HG02588 (cell line): ENCODE data around the gene CYP46A1.

Experiments used
- ATAC-seq: cut with Tn5 transposase; IDR thresholded peaks from one replicate; pipeline ENCODE4 v1.9.1; 2021; ENCODE audit warnings: mild to moderate bottlenecking, moderate library complexity; ENCODE audit not compliant: unreplicated experiment

Gene CYP46A1

DNA sequence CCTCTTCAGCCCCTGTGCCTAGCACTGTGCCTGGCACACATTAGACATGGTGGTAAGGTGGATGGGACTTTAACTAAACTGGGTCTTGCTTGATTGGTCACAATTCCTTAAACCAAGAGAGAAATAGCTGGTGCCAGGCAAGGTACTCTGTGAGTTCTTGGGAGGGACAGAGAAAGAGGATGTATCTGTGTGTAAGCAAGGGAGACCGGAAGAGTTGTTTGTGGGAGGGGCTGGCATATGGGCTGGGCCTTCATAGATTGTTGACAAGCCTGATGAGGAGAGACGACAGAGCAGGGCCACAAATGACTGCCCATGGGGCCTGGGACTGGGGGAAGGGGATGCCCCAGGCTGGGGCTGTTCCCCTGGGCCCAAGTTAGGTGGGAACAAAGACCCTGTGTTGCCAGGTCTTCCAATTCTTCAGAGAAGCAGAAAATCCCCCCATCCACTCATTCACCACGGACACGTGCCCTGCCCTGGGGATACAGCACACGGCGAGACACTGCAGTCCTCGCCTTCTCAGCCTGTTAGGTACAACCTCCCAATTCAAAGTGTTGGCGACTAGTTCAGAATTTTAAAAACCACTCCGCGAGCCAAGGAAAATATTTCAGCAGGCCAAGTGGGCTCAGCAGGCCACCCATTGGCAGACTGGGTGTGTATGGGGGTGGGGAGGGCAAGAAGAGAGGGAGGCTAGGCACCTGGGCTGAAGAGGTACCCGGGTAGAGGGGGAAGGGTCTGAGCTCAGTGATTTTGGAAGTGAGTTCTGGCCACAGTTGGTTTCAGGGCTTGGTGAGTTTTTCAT, 11.4 kb upstream of the CYP46A1 start:
- no peak for ATAC-seq

DNA sequence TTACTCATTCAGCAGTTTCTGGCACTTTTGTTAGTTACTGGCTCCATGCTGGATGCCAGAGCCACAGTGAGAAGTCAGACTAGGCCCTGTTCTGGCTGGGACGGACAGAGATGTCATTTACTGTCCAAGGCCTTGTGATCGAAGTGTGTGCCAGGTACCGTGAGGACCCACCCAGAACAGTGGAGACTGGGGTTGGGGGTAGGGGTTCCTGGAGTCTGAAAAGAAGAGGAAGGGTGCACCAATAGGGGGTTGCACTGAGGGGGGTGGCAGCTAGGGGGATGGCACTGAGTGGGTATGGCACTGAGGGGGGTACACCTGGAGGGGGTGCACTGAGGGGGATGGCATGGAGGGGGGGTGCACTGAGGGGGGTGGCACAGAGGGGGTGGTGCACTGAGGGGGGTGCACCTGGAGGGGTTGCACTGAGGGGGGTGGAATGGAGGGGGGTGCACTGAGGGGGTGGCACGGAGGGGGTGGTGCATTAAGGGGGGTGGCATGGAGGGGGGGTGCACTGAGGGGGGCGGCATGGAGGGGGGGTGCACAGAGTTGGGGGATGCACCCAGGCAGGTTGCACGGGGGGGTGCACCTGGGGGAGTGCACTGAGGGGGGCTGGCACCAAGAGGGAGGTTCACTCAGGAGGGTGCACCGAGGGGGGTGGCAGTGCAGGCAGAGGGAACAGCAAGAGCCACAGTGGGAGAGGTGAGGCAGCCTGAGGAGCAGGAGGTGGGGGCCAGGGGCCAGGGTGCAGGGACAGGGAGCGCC, 10.6 kb upstream of the CYP46A1 start:
- ATAC-seq: no peak

DNA sequence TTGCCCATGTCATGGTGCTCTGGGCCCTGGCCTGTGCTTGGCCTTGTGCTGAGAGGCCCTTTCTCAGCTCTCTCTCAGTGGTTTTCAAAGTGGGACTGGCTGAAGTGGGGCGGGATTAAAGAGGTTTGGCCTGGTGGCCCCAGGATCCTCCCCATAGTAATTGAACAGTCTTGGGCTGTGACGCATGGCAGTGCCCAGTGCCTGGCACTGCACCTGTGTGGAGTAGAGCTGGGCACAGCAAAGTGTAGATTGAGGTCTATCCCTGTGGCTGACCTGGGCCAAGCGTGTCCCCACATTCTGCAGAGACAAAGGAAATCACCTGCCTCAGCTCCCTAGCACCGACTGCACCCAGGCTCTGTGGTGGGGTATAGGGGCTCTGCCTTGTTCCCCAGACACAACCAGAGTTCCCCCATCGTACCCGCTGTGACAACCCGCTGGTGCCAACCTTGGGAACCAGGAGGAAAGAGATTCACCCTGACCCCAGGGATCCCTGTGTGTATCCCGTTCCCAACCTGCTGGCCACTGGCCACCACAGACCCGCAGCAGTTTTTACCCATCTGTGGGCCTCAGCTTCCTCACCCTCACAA, 9.9 kb upstream of the CYP46A1 start:
- ATAC-seq: no peak

DNA sequence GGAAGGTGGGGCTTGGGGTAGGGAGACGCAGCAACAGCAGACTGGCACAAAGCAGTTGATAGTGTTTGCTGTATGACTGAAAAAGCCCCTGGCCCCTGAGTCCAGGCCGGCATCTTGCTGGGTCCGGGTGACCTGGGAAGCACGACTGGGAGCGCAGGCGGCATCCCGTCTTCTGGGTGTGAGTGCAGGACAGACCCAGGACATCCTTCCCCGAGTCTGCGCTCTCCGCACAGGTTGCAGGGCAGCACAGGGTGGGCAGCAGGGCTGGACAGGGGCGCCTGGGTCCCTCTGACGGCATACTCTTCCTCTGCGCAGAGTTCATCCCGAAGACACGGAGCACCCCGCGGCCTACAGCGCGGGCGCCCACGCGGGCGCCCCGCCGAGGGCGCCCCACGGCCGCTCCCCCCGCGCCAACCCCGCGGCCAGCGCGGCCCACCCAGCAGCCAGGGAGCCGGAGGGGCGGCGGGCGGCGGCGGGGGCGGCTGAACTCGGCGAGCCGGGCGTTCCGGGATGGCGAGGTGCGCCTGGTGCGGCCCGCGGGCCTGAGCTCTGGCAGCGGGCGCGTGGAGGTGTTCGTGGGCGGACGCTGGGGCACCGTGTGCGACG, 9.2 kb upstream of the CYP46A1 start:
- no peak for ATAC-seq

DNA sequence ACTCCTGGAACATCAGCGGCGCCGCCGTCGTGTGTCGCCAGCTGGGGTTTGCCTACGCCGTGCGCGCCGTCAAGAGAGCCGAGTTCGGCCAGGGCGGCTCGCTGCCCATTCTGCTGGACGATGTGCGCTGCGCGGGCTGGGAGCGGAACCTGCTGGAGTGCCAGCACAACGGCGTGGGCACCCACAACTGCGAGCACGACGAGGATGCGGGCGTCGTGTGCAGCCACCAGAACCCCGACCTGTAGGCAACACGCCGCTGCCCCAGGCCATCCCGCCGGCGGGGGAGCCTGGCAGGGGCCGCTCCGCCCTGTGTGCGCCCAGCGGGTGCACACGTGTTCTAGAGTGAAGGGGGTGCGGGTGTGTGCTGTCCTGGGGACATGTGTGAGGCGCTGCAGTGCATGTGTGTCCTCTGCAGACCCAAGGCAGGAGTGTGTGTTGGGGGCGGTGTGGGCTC, 8.7 kb upstream of the CYP46A1 start:
- ATAC-seq: no peak

DNA sequence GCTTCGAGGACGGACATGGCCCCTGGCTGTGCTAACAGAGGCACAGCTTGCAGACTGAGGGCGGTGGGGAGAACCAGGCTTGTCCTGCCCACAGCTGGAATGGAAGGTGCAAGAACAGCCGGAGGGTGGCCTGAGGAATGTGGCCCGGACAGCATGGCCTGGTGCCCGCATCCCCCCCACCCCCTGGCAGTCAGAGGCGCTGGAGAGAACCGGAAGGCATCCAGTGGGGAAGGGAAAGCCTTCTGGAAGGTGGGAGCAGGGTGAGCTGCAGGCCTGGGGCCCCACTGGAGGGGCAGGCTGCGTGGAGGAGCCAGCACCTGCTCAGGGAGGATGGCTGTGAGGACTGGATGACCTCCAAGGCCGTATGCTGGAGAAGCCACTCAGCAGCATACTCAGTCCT, 8.1 kb upstream of the CYP46A1 start:
- no peak for ATAC-seq

DNA sequence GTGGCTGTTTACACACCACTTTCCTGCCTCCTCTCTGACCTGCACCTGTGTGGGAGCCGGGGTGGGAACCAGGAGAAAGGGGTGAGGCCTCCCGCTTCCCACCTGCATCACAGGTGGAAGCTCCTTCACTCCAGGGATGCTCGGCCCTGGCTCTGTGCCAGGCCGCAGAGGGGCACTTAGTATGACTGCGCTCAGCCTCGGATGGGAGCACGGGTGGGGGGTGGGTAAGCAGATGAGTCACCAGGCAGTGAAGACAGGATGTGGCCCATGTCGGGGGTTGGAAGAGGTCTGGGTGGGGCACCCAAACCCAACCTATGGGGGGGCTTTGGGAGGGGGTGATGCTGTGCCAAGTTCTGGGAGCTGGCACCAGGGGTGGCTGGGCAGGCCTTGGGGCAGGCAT, 7.4 kb upstream of the CYP46A1 start:
- no peak for ATAC-seq

DNA sequence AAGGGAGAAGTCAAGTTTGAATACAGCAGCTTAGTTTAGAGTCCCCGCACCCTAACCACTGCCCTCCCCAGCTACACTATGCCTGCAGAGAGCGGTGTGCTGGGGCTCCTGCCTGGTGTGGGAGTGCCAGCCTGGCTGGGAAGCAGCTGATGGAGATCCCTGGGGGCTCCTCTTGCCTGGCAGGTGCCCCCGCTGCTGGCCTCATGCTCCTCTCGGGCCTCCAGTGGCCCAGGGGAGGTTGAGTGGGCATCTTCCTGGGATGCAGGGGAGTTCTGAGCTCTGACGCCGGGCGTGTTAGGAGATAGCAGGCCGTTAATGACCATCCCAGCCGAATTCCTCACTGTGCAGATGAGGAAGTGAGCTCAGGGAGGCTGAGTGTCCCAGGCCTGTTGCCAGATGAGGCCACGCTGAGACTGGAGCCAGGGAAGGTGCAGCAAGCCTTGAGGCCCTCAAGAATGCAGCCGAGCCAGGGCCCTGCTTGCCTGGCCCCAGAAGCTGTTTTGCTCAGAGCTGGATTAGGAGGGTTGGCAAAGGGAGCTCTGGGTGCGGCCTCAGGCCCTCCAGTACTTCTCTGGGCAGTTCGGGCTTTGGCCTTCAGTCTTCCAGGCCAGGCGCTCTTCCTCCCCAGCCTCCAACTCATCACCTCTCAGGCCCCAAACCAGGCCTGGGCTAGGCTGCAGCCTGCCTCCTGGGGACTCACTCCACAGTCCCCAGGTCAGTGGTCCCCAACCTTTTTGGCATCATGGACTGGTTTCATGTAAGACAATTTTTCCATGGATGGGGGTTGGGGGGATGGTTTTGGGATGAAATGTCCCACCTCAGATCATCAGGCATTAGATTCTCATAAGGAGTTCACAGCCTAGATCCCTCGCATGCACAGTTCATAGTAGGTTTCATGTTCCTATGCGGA, 6.6 kb upstream of the CYP46A1 start:
- ATAC-seq: no peak

DNA sequence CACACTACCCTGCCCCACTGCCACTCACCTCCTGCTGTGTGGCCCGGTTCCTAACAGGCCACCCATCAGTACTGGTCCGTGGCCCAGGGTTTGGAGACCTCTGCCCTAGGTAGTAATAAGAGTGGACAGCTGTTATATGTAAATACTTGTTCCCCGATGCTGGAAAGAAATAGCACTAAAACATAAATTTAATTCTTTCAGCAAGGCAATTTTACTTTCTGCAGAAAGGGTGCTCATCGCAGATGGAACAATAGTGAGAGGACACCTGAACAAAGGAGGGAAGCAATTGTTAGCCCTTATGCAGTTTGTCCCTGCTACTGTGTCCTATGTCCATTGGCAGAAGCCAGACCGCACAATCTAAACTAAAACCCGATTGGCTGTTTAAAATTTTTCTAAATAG, 5.9 kb upstream of the CYP46A1 start:
- no peak for ATAC-seq

DNA sequence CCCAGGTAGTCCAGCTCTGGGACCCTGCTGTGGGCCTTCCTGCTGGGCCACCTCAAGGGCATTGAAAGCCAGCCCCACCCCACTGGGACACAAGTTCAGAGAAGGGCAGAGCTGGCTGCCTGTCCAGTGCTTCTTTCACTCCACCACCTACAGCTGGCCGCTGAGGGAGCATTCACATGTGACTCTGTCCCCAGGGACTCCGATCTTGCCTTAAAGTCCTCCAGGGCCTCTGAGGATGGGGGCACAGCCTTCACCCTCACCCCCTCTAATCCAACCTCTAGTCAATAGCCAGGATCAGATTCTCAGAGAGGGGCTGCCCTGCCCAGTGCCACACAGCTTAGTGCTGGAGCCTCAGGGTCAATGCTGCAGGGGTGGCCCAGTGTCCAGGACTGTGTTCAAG, 5.0 kb upstream of the CYP46A1 start:
- no peak for ATAC-seq

DNA sequence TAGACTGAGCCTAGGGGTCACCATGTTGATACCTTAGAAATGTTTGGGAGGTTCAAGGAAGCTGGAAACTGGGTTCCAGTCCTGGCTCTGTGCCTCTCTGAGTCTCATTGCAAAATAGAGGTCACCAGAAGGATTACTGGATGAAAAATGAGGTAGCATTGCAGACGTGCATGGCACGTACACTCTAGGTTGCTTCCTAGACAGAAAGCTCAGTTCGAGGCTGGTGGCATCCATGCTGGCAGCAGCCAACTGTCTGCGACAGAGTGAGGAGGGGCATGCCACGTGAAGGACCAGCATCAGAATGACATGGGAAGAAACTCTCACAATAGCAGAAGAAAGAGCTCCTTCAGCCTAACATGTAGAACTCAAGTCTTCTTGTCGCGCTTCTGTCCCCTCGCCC, 4.6 kb upstream of the CYP46A1 start:
- ATAC-seq: no peak

DNA sequence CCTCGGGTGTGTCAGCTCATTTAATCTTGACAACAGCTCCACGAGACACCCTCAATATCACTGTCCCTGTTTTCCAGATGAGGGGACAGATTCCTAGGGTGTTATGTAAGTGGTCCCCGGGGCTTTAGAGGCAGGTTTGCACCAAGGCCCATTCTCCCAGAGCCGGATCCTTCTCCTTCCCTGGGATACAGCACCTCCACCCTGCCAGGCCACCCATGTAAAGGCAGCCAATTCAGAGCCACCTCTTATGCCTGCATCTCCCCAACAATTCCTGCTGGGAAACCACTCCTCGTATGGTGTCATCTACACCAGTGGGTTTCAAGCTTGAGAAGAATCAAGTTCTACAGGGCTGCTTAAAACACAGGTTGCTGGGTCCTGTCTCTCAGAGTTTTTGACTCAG, 4.1 kb upstream of the CYP46A1 start:
- ATAC-seq: no peak

DNA sequence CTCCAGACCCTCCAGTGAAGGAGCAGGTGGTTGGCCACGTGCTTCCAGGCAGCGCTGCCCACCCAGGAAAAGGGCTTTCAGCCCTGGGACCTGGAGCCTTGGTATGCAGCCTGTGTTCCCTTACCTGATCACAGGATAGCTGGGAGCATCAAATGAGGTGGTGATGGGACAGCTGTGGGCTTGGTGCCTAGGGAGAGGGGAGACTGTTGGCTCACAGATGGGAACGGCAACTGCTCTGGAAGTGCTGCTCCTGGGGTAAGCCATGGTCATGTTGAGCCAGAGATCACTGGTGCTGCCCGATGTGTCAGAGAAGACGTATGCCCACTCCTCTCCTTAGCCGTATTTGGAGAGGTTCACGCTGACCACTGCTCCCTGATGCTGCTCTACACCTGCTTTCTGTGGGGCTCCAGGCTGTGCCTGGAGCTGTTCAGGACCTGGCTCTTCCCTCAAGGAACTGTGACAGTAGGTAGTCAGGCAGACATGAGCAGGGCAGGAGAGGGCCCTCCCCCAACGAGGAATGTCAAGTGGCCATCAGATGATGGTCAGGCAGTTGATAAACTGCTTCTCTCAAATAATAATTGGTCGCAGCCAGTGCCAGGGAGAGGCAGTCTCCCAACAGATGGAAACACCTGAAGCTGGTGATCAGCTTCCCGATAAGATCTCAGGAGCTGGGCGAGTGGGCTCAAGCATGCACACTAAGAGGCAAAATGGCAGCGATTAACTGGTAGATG, 2.8 kb upstream of the CYP46A1 start:
- no peak for ATAC-seq

DNA sequence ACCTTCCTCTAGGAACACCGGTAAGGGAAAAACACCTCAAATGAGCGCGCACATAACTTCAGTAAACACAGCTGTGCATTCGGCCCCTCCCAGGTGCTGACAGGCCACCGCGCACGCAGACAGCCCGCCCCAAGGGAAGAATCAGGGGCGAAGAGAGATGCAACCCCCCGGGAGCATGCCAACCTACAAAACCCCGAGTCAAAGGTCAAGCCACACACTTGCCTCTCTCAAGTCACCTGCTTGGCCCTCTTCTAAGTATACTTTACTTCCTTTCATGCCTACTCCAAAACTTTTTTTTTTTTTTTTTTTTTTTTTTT, 2.3 kb upstream of the CYP46A1 start:
- ATAC-seq: no peak

DNA sequence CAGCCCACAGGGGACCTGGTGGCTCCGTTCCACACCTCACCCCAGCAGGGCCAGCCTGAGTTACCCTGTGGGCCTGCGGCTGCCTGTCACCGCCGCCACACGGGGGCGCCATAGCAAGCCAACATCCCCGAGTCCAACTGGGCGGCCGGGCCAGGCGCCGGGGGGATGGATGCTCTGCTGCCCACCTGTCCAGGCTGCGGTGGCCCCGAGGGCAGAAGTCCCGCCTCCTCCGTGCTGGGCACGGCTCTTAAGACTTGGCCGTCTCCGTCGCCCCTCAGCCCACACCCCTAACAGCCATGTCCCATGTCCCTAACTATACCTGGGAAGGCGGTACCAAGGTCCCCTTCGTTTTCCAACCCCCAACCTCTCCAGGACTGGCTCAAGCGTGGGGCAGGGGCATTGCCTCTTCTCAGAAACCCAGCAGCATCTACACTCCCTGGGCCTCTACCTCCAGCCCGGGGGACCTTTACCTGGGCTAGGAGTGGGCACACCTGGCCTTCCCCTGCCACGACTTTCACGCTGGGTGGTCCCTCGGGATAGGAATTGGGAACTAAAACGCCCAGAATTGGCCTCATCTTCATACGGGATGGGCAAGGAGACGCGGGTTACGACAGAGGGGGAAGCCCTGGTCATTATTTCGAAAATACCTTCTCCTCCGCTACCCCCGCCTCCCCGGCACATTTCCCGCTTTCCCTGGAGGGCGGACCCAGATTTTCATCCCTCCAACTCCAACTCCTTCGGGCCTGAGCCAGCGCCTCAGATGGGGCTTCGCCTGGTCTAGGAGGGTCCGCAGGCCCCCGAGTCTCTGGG, 1.1 kb upstream of the CYP46A1 start:
- ATAC-seq: peak; percentile 33

DNA sequence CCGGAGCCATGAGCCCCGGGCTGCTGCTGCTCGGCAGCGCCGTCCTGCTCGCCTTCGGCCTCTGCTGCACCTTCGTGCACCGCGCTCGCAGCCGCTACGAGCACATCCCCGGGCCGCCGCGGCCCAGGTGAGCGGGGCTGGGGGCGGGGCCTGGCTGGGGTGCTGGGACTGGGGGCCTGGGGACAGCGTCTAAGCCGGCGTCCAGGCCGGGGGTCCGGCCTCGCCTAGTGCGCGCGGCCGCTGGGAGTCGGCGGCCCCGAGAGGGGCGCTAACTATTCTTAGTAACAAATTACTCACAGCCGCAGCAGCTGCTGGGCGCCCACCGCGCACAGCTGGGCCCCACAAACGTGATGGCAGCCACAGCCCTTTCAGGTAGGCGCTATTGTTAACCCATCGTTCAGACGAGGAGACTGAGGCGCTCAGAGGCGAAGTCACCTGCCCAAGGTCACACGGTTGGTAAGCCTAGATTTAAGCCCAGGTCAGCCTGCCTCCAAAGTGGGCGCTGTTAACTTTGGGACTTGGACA, 374 bp downstream of the CYP46A1 start:
- peak; percentile 28 for ATAC-seq

DNA sequence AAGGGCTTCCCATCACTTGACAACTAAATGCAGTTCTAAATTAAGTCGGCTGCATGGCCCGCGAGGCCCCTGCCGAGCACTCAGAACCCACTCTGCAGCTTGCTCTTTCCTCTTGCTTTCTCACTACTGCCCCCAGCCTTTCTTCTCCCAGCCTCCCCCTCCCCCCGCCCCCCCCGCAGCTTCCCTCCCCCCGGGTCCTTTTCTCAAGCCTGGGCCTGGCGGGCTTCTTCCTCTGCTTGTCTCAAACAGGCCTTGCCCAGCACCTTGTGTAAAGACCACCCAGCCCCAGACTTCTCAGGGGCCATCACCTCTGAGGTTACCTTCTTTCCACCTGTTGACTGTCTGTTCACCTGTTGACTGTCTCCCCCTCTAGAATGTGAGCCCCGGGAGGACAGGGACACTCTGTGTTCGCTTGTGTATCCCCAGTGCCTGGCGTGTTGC, 1.1 kb downstream of the CYP46A1 start:
- no peak for ATAC-seq

DNA sequence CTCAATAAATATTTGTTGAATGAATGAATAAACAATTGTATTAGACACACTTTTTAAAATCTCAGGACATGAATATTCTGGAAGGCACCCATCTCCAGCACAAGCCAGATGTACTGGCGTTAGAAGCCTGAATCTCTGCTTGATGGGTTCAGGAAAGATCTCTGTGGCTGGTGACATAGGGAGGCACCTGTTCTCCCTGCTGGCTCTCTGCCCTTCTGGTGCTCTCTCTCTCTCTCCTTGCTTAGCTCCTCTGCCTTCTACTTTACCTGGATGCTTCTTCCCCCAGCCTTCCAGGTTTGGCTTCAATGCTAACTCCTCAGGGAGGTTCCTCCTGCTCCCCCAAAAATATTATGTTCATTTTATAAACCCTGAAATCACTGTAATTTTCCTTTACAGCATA, 1.5 kb downstream of the CYP46A1 start:
- ATAC-seq: no peak
